ENCODE data around the gene UNC13A. TPM values are rescaled to one million over a fixed set of nuclear protein-coding genes. Genes with fewer than 3 reads are reported as not detected.

UNC13A gene
- total RNA-seq, 4 donors from 2014 or later = 0.06 to 0.22 TPM; not detected in 2

DNA sequence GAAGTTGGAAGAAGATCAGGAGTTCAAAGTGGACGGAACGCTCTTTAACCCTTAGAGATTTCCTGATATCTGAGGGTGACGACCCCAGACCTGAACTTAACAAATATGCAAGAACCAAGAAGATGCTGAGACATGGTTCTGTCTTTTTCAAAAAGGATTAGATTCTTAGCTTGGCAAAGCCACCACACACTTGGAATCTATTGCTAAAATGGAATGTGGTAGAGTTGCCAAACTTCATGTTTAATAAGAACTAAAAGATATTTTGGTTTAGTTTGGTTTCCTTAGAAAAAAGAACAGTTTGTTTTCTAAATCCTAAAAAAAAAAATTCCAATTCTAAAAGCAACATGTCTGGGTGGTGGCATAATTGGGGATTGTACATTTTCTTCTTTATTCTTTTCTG lies 29.5 kb downstream of the UNC13A start:
- WGBS, 2 donors = 16 to 29% methylated on average over 3 of the region's 3 CpGs
- H3K27ac ChIP-seq = peak overlapping the region in 2 of 4 donors; percentile 44 to 69

GRCh38 chr19:17658240-17658639 lies 29.9 kb downstream of the UNC13A start:
- no peak for DNase-seq
- H3K27me3 ChIP-seq = peaks cover 0 to 9% (median 0%) of the 10 kb centered on the region in 4 donors
- TF ChIP-seq POLR2A (IDR thresholded peaks at IDR 0.05) = no peak
- no peak for TF ChIP-seq CTCF (IDR thresholded peaks at IDR 0.05)
- peaks cover 0 to 11% (median 0%) of the 10 kb centered on the region in 3 donors for H3K9me3 ChIP-seq
- H3K4me3 ChIP-seq = no peak overlapping the region
- peaks cover 0 to 6% (median 0%) of the 10 kb centered on the region in 3 donors for H3K4me1 ChIP-seq
- 86 to 90% methylated on average over 6 of the region's 6 CpGs for WGBS, 2 donors
- peak overlapping the region in 2 of 4 donors; percentile 1 to 44 for H3K27ac ChIP-seq
- H3K36me3 ChIP-seq = no peaks in the 10 kb centered on the region
- intact Hi-C loops (cut with DNase I) = no loop called here

More for the DNA sequence above, 29.5 kb downstream of the UNC13A start:
- TF ChIP-seq POLR2A (IDR thresholded peaks at IDR 0.05) (no peak), CTCF (IDR thresholded peaks at IDR 0.05) (no peak)
- Histone ChIP-seq H3K36me3 (no peaks in the 10 kb centered on the region), H3K4me1 (peaks cover 0 to 6% (median 0%) of the 10 kb centered on the region in 3 donors), H3K27me3 (peaks cover 0 to 9% (median 0%) of the 10 kb centered on the region in 4 donors), H3K9me3 (peaks cover 0 to 11% (median 0%) of the 10 kb centered on the region in 3 donors), H3K4me3 (no peak overlapping the region)
- DNase-seq = no peak
- intact Hi-C loops (cut with DNase I) = no loop called here

- 78 to 86% methylated on average over 8 of the region's 8 CpGs for WGBS, 2 donors
- intact Hi-C loops (cut with DNase I) = no loop called here
- Histone ChIP-seq H3K4me1 (peaks cover 0 to 6% (median 0%) of the 10 kb centered on the region in 3 donors), H3K27ac (no peak overlapping the region), H3K9me3 (peaks cover 0 to 11% (median 0%) of the 10 kb centered on the region in 3 donors), H3K27me3 (peaks cover 0 to 9% (median 0%) of the 10 kb centered on the region in 4 donors), H3K36me3 (no peaks in the 10 kb centered on the region), H3K4me3 (no peak overlapping the region)
- TF ChIP-seq POLR2A (IDR thresholded peaks at IDR 0.05) (no peak), CTCF (IDR thresholded peaks at IDR 0.05) (no peak)
- no peak for DNase-seq
These were observed 31.2 kb downstream of the UNC13A start for GRCh38 chr19:17656970-17657369.

DNA sequence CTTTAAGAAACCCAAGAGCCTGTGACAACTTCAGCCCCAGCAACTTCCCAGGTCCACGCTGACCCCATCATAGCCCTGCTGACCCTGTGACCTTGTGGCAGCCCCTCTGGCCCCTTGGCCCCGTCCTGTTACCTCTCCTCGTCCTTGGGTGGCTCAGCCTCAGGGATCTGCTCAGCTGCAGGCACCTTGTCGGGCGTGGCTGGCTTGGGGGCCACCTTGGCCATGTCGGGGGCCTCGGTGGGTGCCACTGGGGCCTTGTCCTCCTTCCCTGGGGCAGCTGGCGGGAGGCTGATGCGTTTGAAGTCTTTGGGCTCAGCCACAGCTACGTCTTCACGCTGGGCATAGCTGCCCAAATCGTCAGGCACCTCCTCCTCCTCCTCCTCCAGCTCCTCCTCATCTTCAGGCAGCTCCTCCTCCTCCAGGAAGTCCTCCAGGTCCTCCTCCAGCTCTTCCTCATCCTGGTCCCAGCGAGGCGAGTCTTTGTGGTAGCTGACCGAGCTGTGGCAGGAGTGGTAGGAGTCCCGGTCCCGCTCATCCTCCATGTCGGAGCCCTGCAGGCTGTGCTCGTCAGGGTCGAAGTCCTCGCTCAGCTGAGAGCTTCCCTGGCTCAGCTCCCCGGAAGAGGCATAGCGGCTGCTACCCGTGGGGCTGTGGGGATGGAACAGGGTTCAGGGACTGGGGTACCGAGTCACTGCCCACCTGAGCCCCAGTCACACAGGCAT lies 32.2 kb downstream of the UNC13A start:
- Histone ChIP-seq H3K27me3 (peaks cover 0 to 9% (median 0%) of the 10 kb centered on the region in 4 donors), H3K9me3 (peaks cover 0 to 11% (median 0%) of the 10 kb centered on the region in 3 donors), H3K27ac (no peak overlapping the region), H3K36me3 (no peaks in the 10 kb centered on the region), H3K4me3 (no peak overlapping the region), H3K4me1 (peaks cover 0 to 6% (median 0%) of the 10 kb centered on the region in 3 donors)
- TF ChIP-seq CTCF (IDR thresholded peaks at IDR 0.05) (no peak), POLR2A (IDR thresholded peaks at IDR 0.05) (no peak)
- DNase-seq = no peak
- intact Hi-C loops (cut with DNase I) = no loop called here
- WGBS, 2 donors = 75 to 79% methylated on average over 8 to 18 of the region's 25 CpGs

DNA sequence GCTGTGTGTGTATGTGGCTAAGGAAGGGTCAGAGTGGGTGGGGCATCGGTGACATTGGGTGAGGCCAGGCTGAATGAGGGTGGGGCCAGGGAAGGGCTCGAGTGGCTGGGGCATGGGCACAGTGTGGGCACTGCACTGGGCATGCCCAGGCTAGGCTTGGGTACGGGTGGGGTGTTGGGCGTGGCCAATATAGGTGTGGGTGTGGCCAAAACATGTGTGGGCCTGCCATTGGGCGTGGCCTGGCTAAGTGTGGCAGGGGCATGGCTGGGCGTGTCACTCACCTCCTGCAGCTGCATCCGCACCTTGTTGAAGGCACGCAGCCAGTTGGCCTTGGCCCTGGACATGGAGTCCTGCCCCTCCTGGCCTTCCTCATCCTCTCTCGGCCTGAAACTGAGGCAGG lies 33.2 kb downstream of the UNC13A start:
- intact Hi-C loops (cut with DNase I) = no loop called here
- no peak for DNase-seq
- H3K9me3 ChIP-seq = peaks cover 0 to 11% (median 0%) of the 10 kb centered on the region in 3 donors

More for the DNA sequence above, 33.2 kb downstream of the UNC13A start:
- WGBS, 2 donors = 31 to 55% methylated on average over 4 to 8 of the region's 9 CpGs
- no peak for TF ChIP-seq POLR2A (IDR thresholded peaks at IDR 0.05)
- no peak for TF ChIP-seq CTCF (IDR thresholded peaks at IDR 0.05)
- no peak overlapping the region for H3K27ac ChIP-seq
- peaks cover 0 to 9% (median 0%) of the 10 kb centered on the region in 4 donors for H3K27me3 ChIP-seq
- H3K4me1 ChIP-seq = peaks cover 0 to 6% (median 0%) of the 10 kb centered on the region in 3 donors
- H3K4me3 ChIP-seq = no peak overlapping the region
- H3K36me3 ChIP-seq = no peaks in the 10 kb centered on the region
